Hematopoietic multipotent progenitor cell treated with erythropoietin and hydrocortisone succinate and interleukin-3 and kit ligand, for 8 days (in vitro differentiated cells): ENCODE data around the gene IYD.

ENCODE experiments used
- DNase-seq: peaks from one replicate; pipeline ENCODE4 v3.0.0-alpha.2; 2015

The IYD gene

GRCh38 chr6:150395388-150396009 lies 26.7 kb downstream of the IYD start:
- peak; percentile 59 for DNase-seq

GRCh38 chr6:150403458-150404246 lies 34.8 kb downstream of the IYD start:
- no peak for DNase-seq

DNA sequence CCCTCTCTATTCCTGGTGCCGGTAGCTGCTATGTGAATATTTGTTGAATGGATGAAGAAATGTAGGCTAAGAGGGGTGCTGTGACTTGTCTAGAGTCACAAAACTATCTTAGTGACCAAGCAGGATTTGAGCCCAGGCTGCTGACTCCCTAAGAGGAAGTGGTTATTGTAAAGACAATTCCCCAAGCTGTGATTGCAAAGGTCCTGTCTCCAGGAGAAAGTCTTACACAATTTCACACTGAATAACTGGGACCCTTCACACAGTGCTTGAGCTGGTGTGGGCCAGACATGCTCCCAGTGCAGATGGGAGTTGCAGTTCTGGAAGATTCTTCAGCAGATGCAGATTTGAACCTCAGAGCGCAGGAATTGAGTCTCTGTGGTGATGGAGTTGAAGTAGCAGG lies 38.1 kb downstream of the IYD start:
- no peak for DNase-seq

GRCh38 chr6:150408842-150409241 lies 40.0 kb downstream of the IYD start:
- DNase-seq = no peak

DNA sequence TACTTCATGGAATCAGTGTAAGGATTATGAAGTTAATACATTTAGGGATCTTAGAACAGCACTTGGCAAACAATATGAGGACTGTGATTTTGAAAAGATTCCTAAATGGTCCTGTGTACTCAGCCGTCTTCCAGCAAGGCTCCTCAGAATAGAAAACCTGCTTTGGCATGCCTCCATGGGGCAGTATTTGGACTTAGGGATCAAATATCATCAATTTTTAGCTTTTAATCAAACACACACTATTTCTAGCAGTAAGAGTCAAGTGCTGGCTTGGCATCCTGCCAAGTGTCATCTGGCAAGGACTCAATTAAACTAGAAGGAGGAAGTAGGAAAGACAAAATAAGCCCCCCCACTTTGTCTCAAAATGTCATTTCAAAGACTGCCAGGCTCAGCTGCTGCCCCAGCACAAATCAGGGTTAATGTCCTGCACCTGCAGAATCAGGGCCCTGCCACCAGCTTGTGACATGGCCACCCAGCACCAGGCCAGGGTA lies 40.8 kb downstream of the IYD start:
- DNase-seq = peak; percentile 29

- no peak for DNase-seq
Observed at GRCh38 chr6:150410399-150410798, 41.6 kb downstream of the IYD start.

- no peak for DNase-seq
Observed at GRCh38 chr6:150410906-150411305, 42.1 kb downstream of the IYD start.

- DNase-seq = no peak
Observed at GRCh38 chr6:150412221-150412620, 43.4 kb downstream of the IYD start.

- no peak for DNase-seq
Observed at GRCh38 chr6:150413198-150413597, 44.4 kb downstream of the IYD start.

DNA sequence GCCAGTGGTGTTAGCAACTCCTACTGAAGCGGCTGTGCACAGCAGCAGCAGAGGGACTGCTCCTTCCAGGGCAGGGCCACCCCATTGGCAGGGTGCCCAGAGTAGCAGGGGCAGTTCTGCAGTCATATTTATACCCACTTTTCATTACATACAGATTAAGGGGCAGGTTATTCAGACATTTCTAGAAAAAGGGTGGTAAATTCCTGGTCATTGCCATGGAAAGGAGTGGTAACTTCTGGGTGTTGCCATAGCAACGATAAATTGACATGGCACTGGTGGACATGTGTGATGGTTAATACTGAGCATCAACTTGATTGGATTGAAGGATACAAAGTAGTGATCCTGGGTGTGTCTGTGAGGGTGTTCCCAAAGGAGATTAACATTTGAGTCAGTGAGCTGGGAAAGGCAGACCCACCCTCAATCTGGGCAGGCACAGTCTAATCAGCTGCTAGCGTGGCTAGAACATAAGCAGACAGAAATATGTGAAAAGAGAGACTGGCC lies 45.0 kb downstream of the IYD start:
- peak; percentile 27 for DNase-seq

GRCh38 chr6:150416128-150416527 lies 47.3 kb downstream of the IYD start:
- no peak for DNase-seq

DNA sequence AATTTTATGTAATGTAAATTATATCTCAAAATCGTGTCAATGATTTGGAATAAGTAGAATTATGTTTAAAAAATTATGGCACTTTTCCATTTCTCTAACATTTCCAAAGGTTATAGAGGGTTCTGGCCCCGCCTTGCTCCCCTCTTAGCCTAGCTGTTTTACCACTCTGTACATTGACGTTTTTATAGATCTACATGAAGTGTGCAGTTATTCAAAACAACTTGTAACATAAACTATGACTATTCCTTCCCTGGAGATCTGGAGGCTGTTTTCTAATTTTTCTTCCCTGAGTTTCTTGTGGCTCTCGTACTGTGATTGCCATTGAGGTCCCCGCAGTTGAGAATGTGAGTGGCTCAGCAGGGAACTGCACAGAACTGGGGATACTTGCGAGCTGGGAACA lies 48.4 kb downstream of the IYD start:
- DNase-seq = no peak

- peak; percentile 78 for DNase-seq
Observed at GRCh38 chr6:150417899-150418826, 49.4 kb downstream of the IYD start.

GRCh38 chr6:150418827-150419594 lies 50.2 kb downstream of the IYD start:
- DNase-seq = peak; percentile 68

- DNase-seq = no peak
Observed at GRCh38 chr6:150420428-150420827, 51.6 kb downstream of the IYD start.

- no peak for DNase-seq
Observed at GRCh38 chr6:150420926-150421325, 52.1 kb downstream of the IYD start.

DNA sequence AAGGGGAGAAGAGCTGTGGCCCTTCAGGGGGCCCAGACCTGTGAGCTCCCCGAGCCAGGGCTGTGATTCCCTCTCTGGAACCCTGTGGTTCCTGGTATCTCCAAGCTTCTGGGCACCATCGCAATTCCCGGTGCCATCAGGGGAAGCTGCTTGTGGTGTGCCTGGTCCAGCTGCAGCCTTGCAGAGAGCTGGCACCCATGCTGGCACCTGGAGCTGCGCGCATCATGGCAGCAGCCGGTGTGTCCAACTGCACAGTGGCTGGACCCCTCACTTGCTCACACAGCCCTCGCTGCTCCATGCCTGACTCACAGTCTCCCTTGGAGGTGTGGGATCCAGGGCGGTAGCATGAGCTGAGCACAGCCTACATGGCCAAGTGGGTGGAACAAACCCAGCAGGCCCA lies 56.7 kb downstream of the IYD start:
- DNase-seq = no peak

GRCh38 chr6:150426198-150426597 lies 57.4 kb downstream of the IYD start:
- no peak for DNase-seq

GRCh38 chr6:150427037-150427602 lies 58.3 kb downstream of the IYD start:
- DNase-seq = no peak

DNA sequence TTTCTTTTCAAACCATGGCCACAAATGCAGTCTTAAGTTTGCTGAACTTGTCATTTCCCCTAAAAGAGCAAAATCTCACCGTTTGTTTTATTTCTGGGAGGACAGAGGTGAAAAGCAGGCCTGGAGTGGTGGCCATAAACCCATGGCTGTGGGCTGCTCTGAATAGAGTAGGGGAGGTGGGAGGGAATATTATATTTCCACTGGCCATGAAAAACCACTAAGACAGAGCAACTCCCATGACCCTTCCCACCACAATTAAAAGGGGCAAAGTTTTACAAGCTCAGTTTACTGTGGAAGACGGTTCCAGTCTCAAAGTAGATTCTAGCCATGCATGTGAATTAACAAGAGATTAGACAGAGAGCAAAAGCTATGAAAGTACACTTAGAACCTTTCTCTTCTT lies 59.0 kb downstream of the IYD start:
- no peak for DNase-seq

DNA sequence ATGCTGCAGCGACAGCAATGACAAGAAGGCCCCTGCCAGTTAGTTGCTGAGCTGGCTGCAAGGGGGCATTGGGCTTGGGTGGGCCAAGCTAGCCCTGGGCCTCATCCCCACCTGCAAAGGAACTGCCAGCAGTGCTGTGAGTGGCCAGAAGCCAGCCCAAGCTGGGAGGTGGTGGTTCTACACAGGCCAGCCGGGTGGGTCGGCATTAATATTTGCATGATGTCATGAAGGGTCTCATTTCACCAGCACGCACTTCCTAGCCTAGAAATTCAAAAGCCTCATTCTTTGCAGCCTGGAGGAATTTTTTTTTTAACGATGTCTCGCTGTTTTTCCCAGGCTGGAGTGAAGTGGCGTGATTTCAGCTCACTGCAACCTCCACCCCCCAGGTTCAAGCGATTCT lies 62.0 kb downstream of the IYD start:
- no peak for DNase-seq

DNA sequence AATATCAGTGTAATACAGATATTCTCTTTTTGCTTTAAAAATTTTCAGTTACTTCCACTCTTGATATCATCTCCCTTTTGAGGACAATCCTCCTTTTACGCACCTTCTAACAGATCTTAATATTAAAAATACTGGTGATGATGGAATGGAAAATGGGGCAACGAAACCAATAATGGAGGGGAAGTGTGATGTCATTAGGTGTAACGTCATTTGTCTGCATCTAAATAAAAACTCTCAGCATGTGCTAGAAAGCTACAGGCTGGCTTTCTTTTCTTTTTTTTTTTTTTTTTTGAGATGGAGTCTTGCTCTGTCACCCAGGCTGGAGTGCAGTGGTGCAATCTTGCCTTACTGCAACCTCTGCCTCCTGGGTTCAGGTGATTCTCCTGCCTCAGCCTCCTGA lies 66.5 kb downstream of the IYD start:
- no peak for DNase-seq
